Measurements from ENCODE around the gene ZMIZ1. TPM values are rescaled to one million over a fixed set of nuclear protein-coding genes. Genes with fewer than 3 reads are reported as not detected.

Gene ZMIZ1
- total and polyA plus RNA-seq, 2 donors: 30.2 to 54.6 TPM

GRCh38 chr10:79165070-79165778, 96.5 kb downstream of the ZMIZ1 start:
- WGBS: 43% methylated on average over 11 of the region's 11 CpGs
- Histone ChIP-seq H3K4me3 (ENCODE audit: low read depth, low read length) (no peak overlapping the region), H3K4me1 (ENCODE audit: insufficient read depth) (no peaks in the 10 kb centered on the region), H3K27ac (ENCODE audit: low read depth) (no peak overlapping the region), H3K36me3 (ENCODE audit: insufficient read depth) (no peaks in the 10 kb centered on the region)
- DNase-seq (ENCODE audit: extremely low spot score): no peak

DNA sequence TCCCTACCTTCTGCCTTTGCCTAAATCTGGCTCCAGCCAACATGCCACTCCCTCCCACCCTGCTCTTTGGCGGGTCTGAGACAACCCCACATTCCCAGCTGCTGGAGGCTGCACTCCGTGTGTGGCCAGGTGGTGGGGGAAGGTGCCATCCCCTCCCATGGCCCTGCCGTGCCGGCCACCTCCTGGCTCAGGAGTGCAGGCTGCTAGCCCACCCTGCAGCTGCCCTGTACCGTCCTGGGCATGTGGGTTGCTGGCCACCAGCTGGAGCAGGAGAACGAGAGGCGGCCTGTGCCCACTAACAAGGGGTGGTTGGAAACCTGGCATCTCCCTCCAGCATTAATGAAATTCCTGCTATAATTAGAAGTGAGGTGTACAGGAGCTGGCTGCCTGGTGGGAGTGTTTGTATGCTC, 97.6 kb downstream of the ZMIZ1 start:
- WGBS: 71% methylated on average over 7 of the region's 7 CpGs
- DNase-seq (ENCODE audit: extremely low spot score): no peak
- no peaks in the 10 kb centered on the region for H3K36me3 ChIP-seq (ENCODE audit: insufficient read depth)
- H3K4me3 ChIP-seq (ENCODE audit: low read depth, low read length): no peak overlapping the region
- H3K4me1 ChIP-seq (ENCODE audit: insufficient read depth): no peaks in the 10 kb centered on the region
- H3K27ac ChIP-seq (ENCODE audit: low read depth): no peak overlapping the region

DNA sequence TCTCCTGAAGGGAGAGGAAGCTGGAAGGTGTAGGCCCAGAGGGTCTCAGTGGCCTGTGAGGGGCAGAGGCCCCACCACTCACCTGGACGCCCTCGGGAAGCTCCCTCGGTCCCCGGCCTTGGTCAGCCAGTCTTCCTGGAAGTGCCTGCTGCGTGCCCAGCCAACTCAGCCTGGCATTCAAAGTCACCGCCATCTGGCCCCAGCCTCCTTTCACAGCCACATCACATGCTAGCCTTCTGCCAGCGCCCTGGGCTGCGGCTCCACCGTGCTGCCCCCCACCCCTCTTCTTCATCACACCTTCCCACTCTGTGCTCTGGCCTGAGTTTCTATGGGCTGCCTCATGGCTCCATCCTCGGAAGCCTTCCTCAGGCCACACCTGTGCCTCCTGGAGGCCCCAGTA, 98.0 kb downstream of the ZMIZ1 start:
- WGBS: 94% methylated on average over 10 of the region's 10 CpGs
- H3K4me1 ChIP-seq (ENCODE audit: insufficient read depth): no peaks in the 10 kb centered on the region
- no peak overlapping the region for H3K4me3 ChIP-seq (ENCODE audit: low read depth, low read length)
- H3K27ac ChIP-seq (ENCODE audit: low read depth): no peak overlapping the region
- H3K36me3 ChIP-seq (ENCODE audit: insufficient read depth): no peaks in the 10 kb centered on the region
- no peak for DNase-seq (ENCODE audit: extremely low spot score)

GRCh38 chr10:79167537-79167936, 98.8 kb downstream of the ZMIZ1 start:
- WGBS: 87% methylated on average over 8 of the region's 8 CpGs
- no peaks in the 10 kb centered on the region for H3K36me3 ChIP-seq (ENCODE audit: insufficient read depth)
- no peak for DNase-seq (ENCODE audit: extremely low spot score)
- no peaks in the 10 kb centered on the region for H3K4me1 ChIP-seq (ENCODE audit: insufficient read depth)
- no peak overlapping the region for H3K27ac ChIP-seq (ENCODE audit: low read depth)
- H3K4me3 ChIP-seq (ENCODE audit: low read depth, low read length): no peak overlapping the region

GRCh38 chr10:79168210-79168609, 99.4 kb downstream of the ZMIZ1 start:
- no peaks in the 10 kb centered on the region for H3K36me3 ChIP-seq (ENCODE audit: insufficient read depth)

GRCh38 chr10:79170226-79170752, 101.5 kb downstream of the ZMIZ1 start:
- H3K4me1 ChIP-seq (ENCODE audit: insufficient read depth): no peaks in the 10 kb centered on the region
- H3K36me3 ChIP-seq (ENCODE audit: insufficient read depth): no peaks in the 10 kb centered on the region

More at GRCh38 chr10:79168210-79168609, 99.4 kb downstream of the ZMIZ1 start:
- H3K27ac ChIP-seq (ENCODE audit: low read depth): no peak overlapping the region
- no peak overlapping the region for H3K4me3 ChIP-seq (ENCODE audit: low read depth, low read length)
- no peak for DNase-seq (ENCODE audit: extremely low spot score)
- WGBS: 94% methylated on average over 5 of the region's 5 CpGs
- H3K4me1 ChIP-seq (ENCODE audit: insufficient read depth): no peaks in the 10 kb centered on the region

DNA sequence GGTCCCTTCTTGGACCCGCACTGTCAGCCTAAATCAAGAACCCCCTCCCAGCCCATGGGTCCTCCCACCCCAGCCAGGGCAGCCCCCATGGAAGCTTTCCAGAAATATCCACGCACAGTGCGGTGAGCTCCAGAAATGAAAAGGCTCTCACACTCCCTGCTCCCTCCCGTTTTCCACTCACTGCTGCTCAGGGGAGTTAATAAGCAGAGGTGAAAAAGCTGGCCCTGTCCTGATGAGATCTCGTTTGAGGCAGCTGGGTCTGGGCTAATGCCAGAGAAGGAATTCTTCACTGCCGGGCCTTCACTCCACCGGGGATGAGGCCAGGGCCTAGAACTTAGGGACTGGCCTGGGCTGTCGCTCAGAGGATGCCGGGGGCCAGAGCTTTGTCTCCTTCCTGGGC, 102.2 kb downstream of the ZMIZ1 start:
- no peak overlapping the region for H3K4me3 ChIP-seq (ENCODE audit: low read depth, low read length)
- H3K4me1 ChIP-seq (ENCODE audit: insufficient read depth): no peaks in the 10 kb centered on the region
- H3K36me3 ChIP-seq (ENCODE audit: insufficient read depth): no peaks in the 10 kb centered on the region
- DNase-seq (ENCODE audit: extremely low spot score): no peak
- no peak overlapping the region for H3K27ac ChIP-seq (ENCODE audit: low read depth)
- WGBS: 63% methylated on average over 9 of the region's 9 CpGs

More at GRCh38 chr10:79170226-79170752, 101.5 kb downstream of the ZMIZ1 start:
- WGBS: 97% methylated on average over 4 of the region's 4 CpGs
- no peak overlapping the region for H3K4me3 ChIP-seq (ENCODE audit: low read depth, low read length)
- DNase-seq (ENCODE audit: extremely low spot score): no peak
- no peak overlapping the region for H3K27ac ChIP-seq (ENCODE audit: low read depth)

DNA sequence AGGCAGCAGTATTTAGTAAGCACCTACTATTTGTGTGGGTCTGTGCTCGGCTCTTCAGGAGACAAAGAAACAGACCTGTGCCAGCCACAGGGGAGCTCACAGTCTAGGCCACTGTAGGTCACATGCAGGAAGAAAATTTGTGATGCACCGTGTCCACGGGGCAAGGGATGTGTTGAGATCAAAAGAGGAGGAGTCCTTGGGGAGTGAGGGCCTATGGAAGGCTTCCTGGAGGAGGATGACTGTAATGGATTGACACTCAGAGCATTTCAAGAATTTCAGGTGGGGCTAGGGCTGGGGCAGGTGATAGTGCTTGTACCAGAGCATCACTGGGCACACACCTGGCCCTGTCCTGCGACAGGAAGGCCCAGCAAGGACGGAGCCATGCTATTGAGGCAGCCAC, 102.7 kb downstream of the ZMIZ1 start:
- DNase-seq (ENCODE audit: extremely low spot score): no peak
- WGBS: 93% methylated on average over 5 of the region's 5 CpGs
- H3K27ac ChIP-seq (ENCODE audit: low read depth): no peak overlapping the region
- no peaks in the 10 kb centered on the region for H3K36me3 ChIP-seq (ENCODE audit: insufficient read depth)
- H3K4me3 ChIP-seq (ENCODE audit: low read depth, low read length): no peak overlapping the region
- H3K4me1 ChIP-seq (ENCODE audit: insufficient read depth): no peaks in the 10 kb centered on the region

GRCh38 chr10:79172881-79173280, 104.1 kb downstream of the ZMIZ1 start:
- Histone ChIP-seq H3K4me1 (ENCODE audit: insufficient read depth) (no peaks in the 10 kb centered on the region), H3K27ac (ENCODE audit: low read depth) (no peak overlapping the region), H3K4me3 (ENCODE audit: low read depth, low read length) (no peak overlapping the region), H3K36me3 (ENCODE audit: insufficient read depth) (no peaks in the 10 kb centered on the region)
- DNase-seq (ENCODE audit: extremely low spot score): no peak
- WGBS: 86% methylated on average over 5 of the region's 5 CpGs

DNA sequence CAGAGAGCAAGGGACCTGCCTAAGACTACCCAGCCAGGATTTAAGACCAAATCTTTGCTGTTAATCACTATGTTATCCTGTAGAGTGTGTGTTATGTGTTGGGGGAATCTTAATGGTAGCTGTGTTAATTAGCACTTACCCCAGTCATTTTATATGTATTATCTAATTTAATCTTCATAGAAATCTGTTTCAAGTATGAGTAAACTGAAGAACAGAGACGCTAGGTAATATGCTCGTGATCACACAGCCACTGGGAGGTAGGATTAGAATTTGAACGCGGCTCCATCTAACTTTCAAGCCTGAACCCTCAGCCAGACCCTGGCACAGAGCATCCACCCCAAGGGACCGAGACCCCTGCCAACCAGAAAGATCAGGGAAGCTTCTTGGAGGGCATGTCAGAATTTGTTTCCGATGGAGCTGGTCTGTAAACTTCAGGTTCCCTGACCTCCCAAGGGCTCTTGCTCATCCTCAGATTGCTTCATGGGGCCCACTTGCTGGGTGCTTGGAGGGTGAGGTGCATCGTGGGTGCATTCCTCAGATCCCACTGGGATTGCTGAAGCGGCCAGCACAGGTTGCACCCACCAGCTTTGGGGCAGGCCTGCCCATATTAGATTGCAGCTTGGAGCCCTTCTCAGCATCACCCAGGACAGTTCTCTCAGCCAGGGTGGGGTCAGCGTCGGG, 105.0 kb downstream of the ZMIZ1 start:
- Histone ChIP-seq H3K4me1 (ENCODE audit: insufficient read depth) (no peaks in the 10 kb centered on the region), H3K27ac (ENCODE audit: low read depth) (no peak overlapping the region), H3K4me3 (ENCODE audit: low read depth, low read length) (no peak overlapping the region), H3K36me3 (ENCODE audit: insufficient read depth) (no peaks in the 10 kb centered on the region)
- DNase-seq (ENCODE audit: extremely low spot score): no peak
- WGBS: 94% methylated on average over 10 of the region's 10 CpGs

DNA sequence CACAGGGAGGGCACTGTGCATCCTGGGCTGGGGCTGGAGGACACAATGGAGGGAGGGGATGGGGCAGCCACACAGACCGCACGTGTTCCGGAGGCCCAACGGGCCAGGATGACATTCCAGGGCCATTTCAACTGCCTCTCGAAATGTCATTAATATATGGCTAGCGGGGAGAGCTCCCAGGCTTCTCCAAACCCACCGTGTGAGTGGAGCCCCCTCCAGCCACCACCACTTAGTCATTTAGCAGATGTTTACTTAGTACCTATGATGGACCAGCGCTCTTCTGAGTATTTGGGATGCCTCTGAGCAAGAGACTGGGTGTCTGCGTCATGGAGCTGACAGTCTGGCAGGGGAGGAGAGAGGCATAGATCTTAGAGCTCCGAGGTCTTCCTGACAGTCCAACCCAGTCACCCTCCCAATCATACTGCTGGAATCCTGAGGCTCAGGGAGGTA, 107.3 kb downstream of the ZMIZ1 start:
- no peak for DNase-seq (ENCODE audit: extremely low spot score)
- Histone ChIP-seq H3K36me3 (ENCODE audit: insufficient read depth) (no peaks in the 10 kb centered on the region), H3K4me1 (ENCODE audit: insufficient read depth) (no peaks in the 10 kb centered on the region), H3K27ac (ENCODE audit: low read depth) (no peak overlapping the region), H3K4me3 (ENCODE audit: low read depth, low read length) (no peak overlapping the region)
- 53% methylated on average over 10 of the region's 10 CpGs for WGBS

DNA sequence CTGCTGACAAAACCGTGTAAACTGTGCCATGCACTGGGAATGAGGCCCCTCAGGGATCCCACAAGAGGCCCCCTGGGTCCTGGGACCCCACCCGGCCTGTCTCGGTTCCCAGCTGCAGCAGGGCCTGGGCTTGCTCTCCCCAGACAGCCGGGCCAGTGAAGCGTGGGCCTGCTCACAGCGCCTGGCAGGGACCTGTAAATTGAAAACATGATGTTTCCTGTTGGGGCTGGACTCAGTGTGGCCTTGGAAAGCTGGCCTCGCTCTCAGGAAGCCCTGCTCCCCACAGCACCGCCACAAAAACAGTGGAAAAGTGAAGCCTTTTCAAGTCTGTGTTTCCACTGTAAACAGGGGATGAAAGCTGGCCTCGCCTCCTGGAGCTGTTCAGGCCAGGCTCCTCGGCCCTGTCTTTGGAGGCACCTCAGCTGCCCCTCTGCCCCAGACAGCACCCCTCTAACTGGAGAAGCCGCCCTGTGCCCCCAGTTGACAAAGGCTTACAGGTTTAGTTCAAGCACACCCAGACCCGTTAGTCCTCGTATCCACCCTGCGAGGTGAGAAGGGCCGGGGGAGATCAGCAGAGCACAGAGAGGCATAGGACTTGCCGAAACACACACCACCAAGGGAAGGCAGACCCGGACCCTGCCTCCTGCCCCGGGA, 108.3 kb downstream of the ZMIZ1 start:
- no peak for DNase-seq (ENCODE audit: extremely low spot score)
- H3K36me3 ChIP-seq (ENCODE audit: insufficient read depth): no peaks in the 10 kb centered on the region
- no peak overlapping the region for H3K4me3 ChIP-seq (ENCODE audit: low read depth, low read length)
- 38% methylated on average over 18 of the region's 18 CpGs for WGBS
- H3K4me1 ChIP-seq (ENCODE audit: insufficient read depth): peaks cover under 1% of the 10 kb centered on the region
- H3K27ac ChIP-seq (ENCODE audit: low read depth): peak overlapping the region; percentile 23

DNA sequence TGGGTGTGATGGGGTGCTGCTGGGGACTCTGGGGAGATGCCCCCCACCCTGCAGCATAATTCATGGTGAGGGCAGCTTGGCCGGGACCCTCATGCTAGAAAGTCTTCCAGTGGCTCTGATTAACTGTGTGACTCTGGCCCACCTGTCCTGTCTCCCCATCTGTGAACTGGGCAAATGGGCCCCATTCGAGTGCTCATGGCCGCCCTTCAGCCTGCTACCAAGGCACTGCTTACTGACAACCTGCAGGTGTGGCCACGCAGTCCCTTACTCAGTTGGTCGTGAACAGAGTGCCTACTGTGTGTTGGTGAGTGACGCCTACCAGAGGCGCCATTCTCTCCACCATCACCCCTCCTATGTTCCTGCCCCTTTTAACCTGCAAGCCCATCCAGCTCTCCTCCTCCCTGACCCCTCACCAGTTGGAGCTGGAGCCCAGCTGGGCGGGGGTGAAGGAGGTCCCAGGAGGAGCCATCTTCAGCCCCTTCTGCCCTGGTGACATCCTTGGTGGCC, 109.4 kb downstream of the ZMIZ1 start:
- DNase-seq (ENCODE audit: extremely low spot score): no peak
- Histone ChIP-seq H3K27ac (ENCODE audit: low read depth) (no peak overlapping the region), H3K4me3 (ENCODE audit: low read depth, low read length) (no peak overlapping the region), H3K4me1 (ENCODE audit: insufficient read depth) (peaks cover 2% of the 10 kb centered on the region), H3K36me3 (ENCODE audit: insufficient read depth) (no peaks in the 10 kb centered on the region)
- 83% methylated on average over 8 of the region's 8 CpGs for WGBS
